HG02870 (cell line): Measurements from ENCODE around the gene PIKFYVE.
"Not testable (repeated sequence)": the region's sequence is repeated elsewhere in the genome, so short reads cannot be mapped to it uniquely, and the experiment has no call there.

Experiments
- ATAC-seq: cut with Tn5 transposase; IDR thresholded peaks from one replicate; pipeline ENCODE4 v1.9.1; 2021; ENCODE audit warnings: mild to moderate bottlenecking, moderate library complexity; ENCODE audit not compliant: unreplicated experiment

PIKFYVE gene

DNA sequence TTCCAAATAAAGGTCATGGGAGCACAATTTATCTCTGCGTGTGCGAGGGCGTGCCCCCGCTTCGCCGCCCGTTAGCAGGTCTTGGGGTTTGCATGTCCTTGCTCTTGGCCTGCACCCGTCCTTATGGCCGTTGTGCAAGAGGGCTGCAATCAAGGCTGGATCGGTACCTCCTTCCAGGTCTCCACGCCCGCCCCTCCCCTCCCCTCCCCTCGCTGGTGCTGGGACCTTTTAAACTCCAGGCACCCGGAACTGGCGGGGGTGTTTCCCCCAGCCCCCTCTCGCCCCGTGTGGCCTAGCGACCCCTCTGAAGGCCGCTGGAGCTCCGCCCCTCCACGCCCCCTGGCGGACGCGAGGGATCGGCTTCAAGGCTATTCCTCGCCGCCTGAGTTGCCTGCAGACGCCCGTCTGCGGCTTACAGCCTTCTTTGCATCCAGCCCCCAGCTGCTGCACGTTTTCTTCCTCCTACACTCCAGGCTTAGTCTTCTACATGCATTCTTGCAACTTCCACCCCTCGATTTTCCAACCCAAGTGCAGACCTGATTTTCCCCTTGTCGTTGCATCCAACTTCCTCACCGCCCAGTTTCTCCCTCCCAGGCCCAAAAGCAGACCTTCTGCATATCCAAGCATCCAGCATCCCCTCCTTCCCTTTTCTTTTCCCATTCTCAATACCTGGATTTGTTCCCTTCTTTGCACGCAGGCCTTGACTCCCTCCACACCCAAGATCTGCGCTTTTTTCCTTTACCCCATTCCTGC lies 11.8 kb upstream of the PIKFYVE start:
- ATAC-seq: peak; percentile 58

DNA sequence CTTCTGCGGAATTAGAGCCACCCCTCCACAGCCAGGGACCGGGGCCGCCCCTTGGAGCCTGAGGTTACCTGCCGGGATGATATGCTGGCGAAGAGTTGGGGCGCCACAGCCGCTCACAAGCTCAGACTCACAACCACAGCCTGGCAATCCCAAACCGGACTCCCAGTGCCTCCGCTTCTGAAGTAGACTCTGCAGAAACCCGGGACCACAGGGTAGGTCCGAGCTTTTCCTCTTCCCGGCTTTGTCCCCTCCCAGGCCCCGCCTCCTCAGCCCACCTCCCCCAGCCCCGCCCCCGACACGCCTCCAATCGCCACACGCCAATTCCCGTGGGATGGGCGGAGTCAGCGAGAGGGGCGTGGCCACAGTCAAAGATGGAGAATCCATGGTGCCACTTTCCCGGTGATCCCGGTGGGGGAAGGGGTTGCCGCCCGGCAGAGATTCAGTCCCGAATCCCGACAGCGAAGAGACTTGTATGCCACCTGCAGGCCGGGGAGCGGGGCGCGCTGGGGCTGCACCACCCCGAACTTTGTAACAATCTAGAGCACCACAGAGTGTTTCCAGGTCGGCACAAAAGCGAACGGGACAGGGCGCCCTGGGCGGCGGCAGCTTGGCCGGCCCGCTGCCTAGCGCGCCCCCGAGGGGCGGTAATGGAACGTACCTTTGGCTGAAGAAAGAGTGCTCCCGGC lies 11.0 kb upstream of the PIKFYVE start, which contains the start of gene IDH1:
Gene IDH1 (minus strand): TSS at position 201 of the 686 bp plus-strand sequence. CDS start 3,520 bp downstream, outside the sequence.
- ATAC-seq: peak; percentile 69

DNA sequence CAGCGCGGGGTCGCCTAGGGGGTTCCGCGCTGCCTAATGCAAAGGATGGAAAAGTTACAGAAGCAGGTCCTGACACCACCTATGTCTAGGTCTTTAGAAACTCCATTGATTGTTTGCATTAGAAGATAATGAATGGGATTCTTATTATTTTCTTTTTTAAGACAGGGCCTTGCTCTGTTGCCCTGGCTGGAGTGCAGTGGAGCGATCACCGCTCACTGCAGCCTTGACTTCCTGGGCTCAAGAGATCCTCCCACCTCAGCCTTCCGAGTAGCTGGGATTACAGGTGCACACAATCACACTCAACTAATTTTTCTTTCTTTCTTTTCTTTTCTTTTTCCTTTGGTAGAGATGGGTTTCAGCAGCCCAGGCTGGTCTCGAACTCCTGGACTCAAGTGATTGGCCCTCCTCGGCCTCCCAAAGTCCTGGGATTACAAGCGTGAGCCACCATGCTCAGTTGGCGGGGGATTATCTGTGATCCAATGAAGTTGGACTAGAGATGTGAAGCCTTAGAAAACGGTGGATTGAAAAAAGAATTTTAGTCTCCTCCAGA lies 10.4 kb upstream of the PIKFYVE start:
- peak; percentile 23 for ATAC-seq

DNA sequence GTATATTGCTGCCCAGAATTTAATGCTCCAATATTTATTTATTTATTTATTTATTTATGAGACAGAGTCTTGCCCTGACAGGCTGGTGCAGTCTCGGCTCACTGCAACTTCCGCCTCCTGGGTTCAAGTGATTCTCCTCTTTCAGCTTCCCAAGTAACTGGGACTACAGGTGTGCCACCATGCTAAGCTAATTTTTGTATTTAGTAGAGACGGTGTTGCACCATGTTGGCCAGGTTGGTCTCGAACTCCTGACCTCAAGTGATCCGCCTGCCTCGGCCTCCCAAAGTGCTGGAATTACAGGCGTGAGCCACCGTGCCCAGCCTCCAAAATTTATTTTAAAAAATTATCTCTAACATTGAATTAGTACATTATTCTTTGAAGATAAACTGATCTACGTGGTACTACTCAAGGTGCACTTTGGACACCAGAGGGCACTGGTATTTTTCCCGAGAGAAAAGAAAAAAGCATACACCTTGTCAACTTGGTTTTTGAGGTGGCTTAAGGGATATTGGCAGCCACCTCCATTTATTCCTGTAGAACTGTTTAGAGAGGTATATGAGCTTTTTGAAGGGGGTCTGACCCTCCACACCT lies 9.8 kb upstream of the PIKFYVE start:
- ATAC-seq: no peak

DNA sequence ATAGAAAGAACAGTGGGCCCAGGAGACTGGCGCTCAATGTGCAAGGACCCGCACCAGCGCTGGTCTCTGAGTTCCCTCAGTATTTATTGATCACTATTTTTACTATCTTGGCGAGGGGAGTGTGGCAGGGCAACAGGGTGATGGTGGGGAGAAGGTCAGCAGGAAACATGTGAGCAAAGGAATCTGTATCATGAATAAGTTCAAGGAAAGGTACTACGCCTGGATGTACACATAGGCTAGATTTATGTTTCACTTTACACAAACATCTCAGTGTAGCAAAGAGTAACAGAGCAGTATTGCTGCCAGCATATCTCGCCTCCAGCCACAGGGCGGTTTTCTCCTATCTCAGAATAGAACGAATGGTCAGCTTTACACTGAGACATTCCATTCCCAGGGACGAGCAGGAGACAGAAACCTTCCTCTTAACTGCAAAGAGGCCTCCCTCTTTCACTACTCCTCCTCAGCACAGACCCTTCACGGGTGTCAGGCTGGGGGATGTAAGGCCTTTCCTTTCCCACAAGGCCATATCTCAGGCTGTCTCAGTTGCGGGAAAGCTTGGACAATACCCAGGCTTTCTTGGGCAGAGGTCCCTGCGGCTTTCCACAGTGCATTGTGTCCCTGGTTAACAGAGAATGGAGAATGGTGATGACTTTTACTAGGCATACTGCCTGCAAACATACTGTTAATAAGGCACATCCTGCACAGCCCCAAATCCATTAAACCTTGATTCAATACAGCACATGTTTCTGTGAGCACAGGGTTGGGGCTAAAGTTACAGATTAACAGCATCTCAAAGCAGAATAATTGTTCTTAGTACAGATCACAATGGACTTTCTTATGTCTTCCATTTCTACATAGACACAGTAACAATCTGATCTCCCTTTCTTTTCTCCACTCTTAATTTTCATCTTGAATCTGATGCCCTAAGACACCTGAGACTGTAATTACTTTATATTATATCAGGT lies 8.9 kb upstream of the PIKFYVE start:
- not testable (repeated sequence) for ATAC-seq

DNA sequence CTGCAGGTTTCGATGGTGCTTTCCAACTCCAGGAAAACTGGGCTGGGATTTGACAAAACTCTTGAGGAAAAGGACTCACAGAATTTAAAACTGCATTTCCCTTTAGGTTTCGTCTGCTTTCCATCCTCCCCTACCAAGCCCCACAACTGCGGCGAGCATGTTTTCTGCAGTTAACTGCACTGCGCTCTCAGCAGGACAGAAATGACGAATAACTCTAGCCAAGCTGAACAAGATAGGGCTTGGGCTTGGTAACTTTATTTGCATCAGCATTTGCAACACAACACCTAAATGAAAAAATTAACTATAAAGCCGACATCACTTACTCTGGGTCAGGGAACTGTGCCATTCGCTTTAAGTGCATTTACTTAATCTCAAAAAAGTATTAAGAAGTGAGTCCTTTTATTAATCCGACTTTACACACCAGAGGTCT lies 669 bp upstream of the PIKFYVE start:
- ATAC-seq: peak; percentile 52

DNA sequence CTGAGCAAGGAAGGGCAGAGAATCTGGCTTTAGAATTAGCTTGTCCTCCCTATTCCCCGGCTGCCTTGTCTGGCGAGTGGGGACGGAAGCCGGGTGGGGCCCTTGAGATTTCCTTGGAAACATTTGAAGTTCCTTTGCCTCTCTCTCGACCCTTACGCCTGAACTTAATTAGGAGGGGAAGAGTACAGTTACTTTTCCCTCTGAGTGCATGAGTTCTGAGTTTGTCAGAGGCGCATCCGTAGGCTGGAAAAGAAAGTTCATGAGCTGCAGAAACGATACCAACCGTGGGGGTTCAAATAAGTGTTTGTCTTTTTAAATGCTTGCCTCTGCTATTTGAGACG lies 468 bp downstream of the PIKFYVE start:
- ATAC-seq: peak; percentile 5

DNA sequence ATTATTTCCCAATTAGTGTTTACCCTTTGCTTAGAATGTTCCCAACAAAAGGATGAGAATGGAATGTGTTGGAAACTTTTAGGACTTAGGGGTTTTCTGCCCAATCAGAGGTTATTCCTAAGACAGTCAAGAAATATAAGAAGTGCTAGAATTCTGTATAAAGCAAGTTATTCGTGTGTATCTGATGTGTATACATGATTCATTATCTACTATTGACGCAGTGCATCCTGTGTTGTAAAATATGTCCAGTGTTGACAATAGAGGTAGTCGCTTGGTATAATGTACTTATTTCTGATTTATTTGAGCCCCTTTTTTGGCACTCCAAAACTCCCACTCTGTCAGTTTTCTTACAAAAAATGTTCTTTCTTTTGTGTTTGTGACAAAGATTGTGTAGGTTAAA lies 881 bp downstream of the PIKFYVE start:
- ATAC-seq: no peak

DNA sequence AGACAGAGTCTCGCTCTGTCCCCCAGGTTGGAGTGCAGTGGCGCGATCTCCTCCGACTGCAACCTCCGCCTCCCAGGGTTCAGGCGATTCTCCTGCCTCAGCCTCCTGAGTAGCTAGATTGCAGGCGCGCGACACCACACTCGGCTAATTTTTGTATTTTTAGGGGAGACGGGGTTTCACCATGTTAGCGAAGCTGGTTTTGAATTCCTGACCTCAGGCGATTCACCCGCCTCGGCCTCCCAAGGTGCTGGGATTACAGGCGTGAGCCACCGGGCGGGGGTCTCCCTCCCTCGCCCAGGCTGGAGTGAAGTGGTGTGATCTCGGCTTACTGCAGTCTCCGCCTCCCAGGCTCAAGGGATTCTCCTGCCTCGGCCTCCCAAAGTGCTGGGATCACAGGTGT lies 1.5 kb downstream of the PIKFYVE start:
- ATAC-seq: not testable (repeated sequence)

DNA sequence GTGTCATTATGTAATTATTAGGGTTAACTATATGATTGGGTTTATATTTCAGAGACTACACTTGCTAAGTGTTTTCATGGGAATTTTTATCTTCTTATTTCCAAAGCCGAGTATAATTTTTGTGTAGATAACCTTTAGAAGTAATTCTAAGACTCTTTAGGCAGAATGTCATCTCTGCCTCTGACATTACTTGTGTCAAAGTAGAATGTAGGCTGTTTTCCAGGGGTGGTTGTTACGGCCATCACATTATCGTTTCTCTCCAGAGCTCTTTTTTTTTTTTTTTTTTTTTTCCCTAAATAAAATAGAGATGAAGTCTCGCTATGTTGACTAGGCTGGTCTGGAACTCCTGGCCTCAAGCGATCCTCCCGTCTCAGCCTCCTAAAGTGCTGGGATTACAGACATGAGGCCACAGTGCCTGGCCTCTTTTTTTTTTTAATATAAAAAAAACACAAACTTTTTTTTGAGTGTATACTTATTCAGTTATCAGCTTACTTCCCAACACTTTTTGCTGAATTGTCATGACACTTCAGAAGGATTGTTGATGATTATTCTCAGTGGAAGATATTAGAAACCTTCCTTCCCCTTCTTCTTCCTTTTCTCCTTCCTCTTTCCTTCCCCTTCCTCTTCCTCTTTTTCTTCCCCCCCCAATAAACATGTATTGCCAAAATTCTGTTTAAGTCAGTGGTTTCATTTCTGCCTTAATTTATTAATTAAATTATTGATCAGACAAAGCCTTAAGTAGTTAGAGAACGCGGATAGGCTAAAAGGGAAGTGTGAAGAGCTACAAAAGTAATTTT lies 2.3 kb downstream of the PIKFYVE start:
- no peak for ATAC-seq

DNA sequence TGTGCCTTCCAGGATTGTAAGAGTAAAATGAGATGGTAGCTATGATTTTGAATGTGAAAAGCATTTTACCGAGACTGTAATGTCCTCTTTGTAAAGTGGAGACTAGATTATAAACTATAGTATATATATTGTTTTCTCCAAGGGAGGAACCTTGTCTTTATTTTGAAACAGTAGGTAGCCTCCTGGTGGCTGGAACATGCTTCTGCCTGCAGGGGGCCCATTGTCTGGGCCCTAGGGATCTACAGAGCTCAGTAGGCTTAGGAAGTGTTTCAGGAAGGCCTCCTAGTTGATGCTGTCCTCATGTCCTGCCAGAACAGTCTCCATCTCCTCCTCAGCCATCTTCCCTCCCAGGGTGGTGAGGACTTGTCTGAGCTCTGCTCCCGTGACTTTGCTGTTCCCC lies 3.0 kb downstream of the PIKFYVE start:
- no peak for ATAC-seq

DNA sequence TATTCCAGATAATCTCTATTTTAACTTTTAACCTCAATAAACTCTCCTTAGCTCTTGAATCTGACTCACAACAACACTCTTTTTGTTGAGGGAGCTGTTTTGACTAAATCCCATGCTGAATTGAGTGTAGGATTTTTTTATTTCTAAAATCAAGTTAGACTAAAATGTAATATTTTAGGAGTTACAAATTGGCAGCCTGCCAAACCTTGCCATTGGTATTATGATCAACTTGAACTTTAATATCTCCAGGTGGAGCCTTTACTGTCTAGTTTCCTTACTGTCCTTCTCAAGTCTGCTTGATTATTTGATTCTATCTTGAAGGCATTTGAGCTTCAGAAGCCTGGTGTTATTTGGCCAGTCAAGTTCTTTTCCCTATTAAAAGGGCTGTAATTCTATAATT lies 8.7 kb downstream of the PIKFYVE start:
- no peak for ATAC-seq

DNA sequence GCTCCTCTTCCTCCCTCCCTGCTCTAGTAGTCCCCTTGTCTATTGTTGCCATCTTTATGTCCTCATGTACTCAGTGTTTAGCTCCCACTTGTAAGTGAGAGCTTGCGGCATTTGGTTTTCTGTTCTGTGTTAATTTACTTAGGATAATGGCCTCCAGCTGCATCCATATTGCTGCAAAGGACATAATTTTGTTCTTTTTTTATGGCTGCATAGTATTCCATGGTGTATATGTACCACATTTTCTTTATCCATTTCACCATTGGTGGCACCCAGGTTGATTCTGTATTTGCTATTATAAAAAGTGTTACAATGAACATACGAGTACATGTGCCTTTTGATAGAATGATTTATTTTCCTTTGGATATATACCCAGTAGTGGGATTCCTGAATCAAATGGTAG lies 12.5 kb downstream of the PIKFYVE start:
- no peak for ATAC-seq

DNA sequence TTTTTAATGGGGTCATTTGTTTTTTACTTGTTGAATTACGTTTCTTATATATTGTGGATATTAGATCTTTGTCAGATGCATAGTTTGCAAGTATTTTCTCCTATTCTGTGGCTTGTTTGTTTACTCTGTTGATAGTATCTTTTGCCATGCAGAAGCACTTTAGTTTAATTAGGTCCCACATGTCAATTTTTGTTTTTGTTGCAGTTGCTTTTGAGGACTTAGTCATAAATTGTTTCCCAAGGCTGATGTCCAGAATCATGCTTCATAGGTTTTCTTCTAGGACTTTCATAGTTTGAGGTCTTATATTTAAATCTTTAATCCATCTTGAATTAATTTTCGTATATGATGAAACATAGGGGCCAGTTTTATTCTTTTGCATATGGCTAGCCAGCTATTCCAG lies 13.2 kb downstream of the PIKFYVE start:
- no peak for ATAC-seq

DNA sequence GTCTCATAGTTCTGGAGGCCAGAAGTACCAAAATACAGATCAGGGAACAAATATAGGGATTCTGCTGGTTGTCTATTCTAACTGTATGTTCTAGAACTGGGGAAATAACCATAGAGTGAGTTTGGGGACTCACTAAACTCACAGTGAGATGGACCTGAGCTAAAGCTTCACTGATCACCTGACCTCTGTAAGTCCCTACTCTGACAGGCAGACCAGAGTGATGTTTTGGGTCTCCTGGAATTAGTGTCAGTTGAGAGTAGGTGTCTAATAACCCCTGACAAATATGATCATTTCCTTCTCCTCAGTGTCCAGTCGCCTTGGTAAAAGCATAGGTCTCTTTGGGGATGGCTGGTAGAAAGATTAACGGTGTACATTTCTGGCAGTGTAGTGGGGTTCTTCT lies 14.2 kb downstream of the PIKFYVE start:
- peak; percentile 32 for ATAC-seq

DNA sequence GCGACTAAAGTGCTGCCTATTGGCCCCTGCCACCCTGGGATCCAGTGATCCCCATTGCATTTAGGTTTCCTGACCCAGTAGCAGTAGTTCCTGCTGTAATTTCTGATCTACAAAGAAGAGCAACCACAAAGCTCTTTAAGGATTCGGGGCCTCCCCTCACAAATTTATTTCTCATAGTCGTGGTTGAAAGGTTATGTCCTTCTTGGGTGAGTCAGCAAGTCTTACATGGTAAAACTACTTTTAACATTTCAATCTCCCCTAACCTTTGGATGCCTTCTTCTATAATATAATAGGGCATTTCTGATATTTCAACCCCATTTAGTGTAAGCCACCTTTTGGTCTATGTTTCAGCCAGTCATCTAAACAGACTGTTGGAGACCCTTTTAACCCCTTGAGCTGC lies 14.9 kb downstream of the PIKFYVE start:
- ATAC-seq: peak; percentile 78

DNA sequence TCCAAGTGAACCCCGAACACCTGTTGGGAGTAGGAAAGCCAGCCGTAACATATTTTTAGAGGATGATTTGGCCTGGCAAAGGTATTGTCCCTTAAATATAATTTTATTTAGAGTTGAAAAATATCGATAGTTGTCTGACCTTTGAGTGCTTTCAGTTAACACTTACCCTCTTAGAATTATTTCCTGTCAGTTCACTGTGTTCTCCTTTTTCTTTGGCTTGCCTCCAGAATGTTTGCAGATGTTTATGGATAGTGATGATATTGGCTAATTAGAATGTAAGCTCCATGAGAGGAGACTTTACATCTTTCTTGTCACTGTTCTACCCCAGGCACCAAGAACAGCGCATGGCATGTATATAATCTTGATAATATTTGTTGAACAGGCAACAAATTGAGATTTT lies 19.8 kb downstream of the PIKFYVE start:
- no peak for ATAC-seq

DNA sequence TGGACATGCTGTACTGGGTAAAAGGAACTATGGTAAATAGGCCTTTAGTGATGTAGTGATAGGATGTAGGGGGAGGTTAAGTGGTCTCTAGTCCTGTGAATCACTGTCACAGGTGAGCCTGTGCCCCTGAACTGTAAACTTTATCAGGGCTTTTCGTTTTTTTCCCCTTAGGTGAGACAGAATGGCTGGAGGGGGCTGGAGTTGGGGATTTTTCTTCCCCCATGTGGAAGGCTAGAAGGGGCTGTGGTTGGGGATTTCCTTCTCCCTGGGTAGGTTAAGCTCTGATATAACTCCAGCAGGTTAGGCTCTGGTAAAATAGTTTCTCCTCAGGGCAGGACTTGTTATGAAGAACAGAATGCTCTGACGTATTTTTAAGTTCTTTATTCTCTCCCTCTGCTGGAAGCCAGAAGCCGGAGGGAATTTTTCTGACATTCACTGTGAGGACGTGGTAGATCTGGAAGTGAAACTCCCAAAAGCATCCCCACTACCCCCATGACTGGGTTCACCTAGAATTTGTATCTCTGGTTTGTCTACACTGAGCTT lies 28.5 kb downstream of the PIKFYVE start:
- peak; percentile 70 for ATAC-seq

DNA sequence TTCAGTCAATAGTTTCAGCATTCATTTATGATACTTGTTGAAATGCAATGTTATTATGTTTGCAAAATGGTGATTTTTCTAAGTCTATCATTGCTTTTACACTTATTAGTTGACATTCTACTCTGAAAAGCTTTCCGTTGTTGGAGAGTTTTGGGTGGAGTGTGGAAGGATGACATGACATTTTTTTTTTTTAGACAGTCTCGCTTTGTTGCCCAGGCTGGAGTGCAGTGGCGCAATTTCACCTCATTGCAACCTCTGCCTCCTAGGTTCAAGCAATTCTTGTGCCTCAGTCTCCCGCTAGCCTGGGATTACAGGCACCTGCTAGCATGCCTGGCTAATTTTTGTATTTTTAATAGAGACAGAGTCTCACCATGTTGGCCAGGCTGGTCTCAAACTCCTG lies 29.8 kb downstream of the PIKFYVE start:
- no peak for ATAC-seq

DNA sequence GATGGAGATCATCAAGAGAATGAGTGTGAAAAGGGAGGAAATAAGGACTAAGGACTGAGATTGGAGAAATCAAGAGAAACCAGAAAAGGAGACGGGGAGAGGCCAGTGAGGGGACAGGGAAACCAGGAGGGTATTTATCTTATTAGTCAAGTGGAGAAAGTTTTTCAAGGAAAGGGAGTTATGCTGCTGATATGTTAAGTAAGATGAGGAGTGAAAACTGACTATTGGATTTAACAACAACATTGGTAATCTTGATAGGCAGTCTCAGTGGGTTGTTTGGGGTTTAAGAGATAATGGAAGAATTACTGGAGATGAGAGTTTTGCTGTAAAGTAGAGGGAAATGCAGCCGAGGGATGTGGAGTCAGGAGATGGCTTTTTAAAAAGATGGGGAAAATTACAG lies 30.6 kb downstream of the PIKFYVE start:
- no peak for ATAC-seq
